ENCODE measurements around the gene RUNX2. TPM values are rescaled to one million over a fixed set of nuclear protein-coding genes. Genes with fewer than 3 reads are reported as not detected.

The RUNX2 gene
- total and polyA plus RNA-seq, 10 donors = 0.86 to 9.4 (median 6.6) TPM

DNA sequence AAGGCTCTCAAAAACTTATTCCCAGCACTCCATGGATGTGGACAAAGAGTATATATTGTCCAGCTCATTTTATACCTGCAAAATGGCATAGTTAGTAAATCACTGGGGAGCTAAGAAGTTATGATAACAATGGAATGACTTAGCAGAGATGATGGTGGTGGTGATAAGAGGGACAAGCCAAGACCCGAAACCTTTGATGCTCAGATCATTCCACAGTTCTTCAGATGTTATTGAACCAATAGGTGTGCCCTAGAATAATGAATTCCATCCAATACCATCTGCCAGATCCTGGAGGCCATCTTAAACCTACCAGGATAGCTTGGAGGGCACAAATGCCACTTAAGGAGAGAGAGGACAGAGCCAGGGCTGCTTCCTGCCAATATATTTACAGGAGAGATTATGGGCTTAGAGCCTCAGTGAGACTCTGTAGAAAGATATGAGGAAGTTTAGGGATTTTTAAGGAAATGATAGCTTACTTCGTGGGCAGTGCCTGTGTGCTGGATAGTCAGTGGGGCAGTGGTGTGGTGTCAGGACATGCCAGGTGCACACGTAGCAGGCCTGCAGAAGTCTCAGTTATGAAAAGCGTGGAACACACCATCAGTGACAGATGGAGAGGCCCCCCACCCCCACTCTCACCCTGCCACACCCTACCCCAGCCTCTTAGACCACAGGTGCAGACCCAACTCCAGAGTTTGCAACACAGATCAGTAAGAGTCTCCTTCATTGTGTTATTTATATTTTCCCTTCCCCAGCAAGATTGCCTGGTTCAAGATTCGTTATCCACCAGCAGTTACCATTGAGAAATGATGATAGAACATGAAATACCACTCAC, 259.3 kb downstream of the RUNX2 start:
- H3K27ac ChIP-seq = no peak overlapping the region
- H3K4me3 ChIP-seq = no peak overlapping the region
- TF ChIP-seq POLR2AphosphoS5 (IDR thresholded peaks at IDR 0.05) = no peak
- TF ChIP-seq POLR2A (IDR thresholded peaks at IDR 0.05) = no peak
- TF ChIP-seq, protein P1, sequence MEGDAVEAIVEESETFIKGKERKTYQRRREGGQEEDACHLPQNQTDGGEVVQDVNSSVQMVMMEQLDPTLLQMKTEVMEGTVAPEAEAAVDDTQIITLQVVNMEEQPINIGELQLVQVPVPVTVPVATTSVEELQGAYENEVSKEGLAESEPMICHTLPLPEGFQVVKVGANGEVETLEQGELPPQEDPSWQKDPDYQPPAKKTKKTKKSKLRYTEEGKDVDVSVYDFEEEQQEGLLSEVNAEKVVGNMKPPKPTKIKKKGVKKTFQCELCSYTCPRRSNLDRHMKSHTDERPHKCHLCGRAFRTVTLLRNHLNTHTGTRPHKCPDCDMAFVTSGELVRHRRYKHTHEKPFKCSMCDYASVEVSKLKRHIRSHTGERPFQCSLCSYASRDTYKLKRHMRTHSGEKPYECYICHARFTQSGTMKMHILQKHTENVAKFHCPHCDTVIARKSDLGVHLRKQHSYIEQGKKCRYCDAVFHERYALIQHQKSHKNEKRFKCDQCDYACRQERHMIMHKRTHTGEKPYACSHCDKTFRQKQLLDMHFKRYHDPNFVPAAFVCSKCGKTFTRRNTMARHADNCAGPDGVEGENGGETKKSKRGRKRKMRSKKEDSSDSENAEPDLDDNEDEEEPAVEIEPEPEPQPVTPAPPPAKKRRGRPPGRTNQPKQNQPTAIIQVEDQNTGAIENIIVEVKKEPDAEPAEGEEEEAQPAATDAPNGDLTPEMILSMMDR (IDR thresholded peaks at IDR 0.05 in 8 of 11, conservative IDR thresholded peaks at IDR 0.05 in 3 of 11) = no peak
- DNase-seq = no peak
- no peaks in the 10 kb centered on the region for H3K36me3 ChIP-seq
- H3K4me1 ChIP-seq = peaks cover 0 to 28% (median 0%) of the 10 kb centered on the region in 6 donors
- peaks cover 0 to 4% (median 0%) of the 10 kb centered on the region in 7 donors for H3K27me3 ChIP-seq (replicated peaks in 1 of 7)
- intact Hi-C loops (cut with DNase I; ENCODE audit: low total_unique reads) = no loop called here
- peaks cover 0 to 6% (median 2%) of the 10 kb centered on the region in 8 donors for H3K9me3 ChIP-seq
- 64 to 72% (median 69%) methylated on average over 5 of the region's 5 CpGs for WGBS, 5 donors

GRCh38 chr6:45589367-45589766, 261.2 kb downstream of the RUNX2 start:
- Histone ChIP-seq H3K27ac (no peak overlapping the region), H3K36me3 (no peaks in the 10 kb centered on the region), H3K9me3 (no peaks in the 10 kb centered on the region), H3K4me1 (peaks cover 0 to 28% (median 0%) of the 10 kb centered on the region in 6 donors), H3K4me3 (no peak overlapping the region), H3K27me3 (replicated peaks in 1 of 7) (peaks cover 0 to 4% (median 0%) of the 10 kb centered on the region in 7 donors)
- intact Hi-C loops (cut with DNase I; ENCODE audit: low total_unique reads) = no loop called here
- no peak for DNase-seq
- 79 to 91% (median 84%) methylated on average over 3 of the region's 3 CpGs for WGBS, 5 donors
- TF ChIP-seq, protein P1 (IDR thresholded peaks at IDR 0.05 in 8 of 11, conservative IDR thresholded peaks at IDR 0.05 in 3 of 11) = no peak
- TF ChIP-seq POLR2A (IDR thresholded peaks at IDR 0.05) (no peak), POLR2AphosphoS5 (IDR thresholded peaks at IDR 0.05) (no peak)

DNA sequence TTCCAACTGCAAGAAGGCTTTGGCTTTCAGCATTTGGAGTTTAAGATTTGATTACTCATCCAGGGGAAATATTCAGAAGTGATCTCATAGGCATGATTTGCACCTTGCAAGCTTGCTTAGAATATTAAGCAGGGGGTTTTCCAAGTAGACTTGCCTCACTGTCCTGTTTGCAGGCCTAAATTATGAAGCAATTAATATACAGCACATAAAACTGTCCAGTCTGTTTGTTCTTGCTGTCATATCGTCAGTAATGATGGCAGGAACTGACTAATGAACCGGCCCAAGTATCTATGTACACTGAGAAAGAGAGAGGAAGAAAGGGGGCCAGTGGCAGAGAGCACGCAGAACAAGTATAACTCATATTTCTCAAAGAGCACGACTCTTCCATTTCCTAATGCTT, 262.1 kb downstream of the RUNX2 start:
- Histone ChIP-seq H3K27ac (peak overlapping the region in 2 of 8 donors; percentile 26 to 30), H3K9me3 (no peaks in the 10 kb centered on the region), H3K4me3 (no peak overlapping the region), H3K4me1 (peaks cover 0 to 28% (median 0%) of the 10 kb centered on the region in 6 donors), H3K36me3 (no peaks in the 10 kb centered on the region), H3K27me3 (replicated peaks in 1 of 7) (peaks cover 0 to 4% (median 0%) of the 10 kb centered on the region in 7 donors)
- TF ChIP-seq POLR2AphosphoS5 (IDR thresholded peaks at IDR 0.05) = no peak
- TF ChIP-seq, protein P1 (IDR thresholded peaks at IDR 0.05 in 8 of 11, conservative IDR thresholded peaks at IDR 0.05 in 3 of 11) = no peak
- TF ChIP-seq POLR2A (IDR thresholded peaks at IDR 0.05) = no peak
- intact Hi-C loops (cut with DNase I; ENCODE audit: low total_unique reads) = no loop called here
- DNase-seq = no peak
- 28 to 58% (median 36%) methylated on average over 4 of the region's 4 CpGs for WGBS, 5 donors

GRCh38 chr6:45590696-45591184, 262.6 kb downstream of the RUNX2 start:
- intact Hi-C loops (cut with DNase I; ENCODE audit: low total_unique reads) = no loop called here
- Histone ChIP-seq H3K4me1 (peaks cover 0 to 28% (median 0%) of the 10 kb centered on the region in 6 donors), H3K27ac (peak overlapping the region in 2 of 8 donors; percentile 26 to 30), H3K27me3 (replicated peaks in 1 of 7) (peaks cover 0 to 4% (median 0%) of the 10 kb centered on the region in 7 donors), H3K4me3 (no peak overlapping the region), H3K9me3 (no peaks in the 10 kb centered on the region), H3K36me3 (no peaks in the 10 kb centered on the region)
- DNase-seq = no peak
- TF ChIP-seq POLR2AphosphoS5 (IDR thresholded peaks at IDR 0.05) (no peak), POLR2A (IDR thresholded peaks at IDR 0.05) (no peak)
- TF ChIP-seq, protein P1 (IDR thresholded peaks at IDR 0.05 in 8 of 11, conservative IDR thresholded peaks at IDR 0.05 in 3 of 11) = no peak
- WGBS, 5 donors = 68 to 85% (median 73%) methylated on average over 7 of the region's 7 CpGs

Data from spleen (tissue), 11 donors.